Panc1 (cell line): ENCODE measurements around the gene STXBP3. TPM values are rescaled to one million over a fixed set of nuclear protein-coding genes. Genes with fewer than 3 reads are reported as not detected.

Experiments
- ATAC-seq: fragments of 200-7000 bp; cut with Tn5 transposase; 2 replicates; pipeline ENCODE4 v1.9.1; 2020; ENCODE audit warnings: mild to moderate bottlenecking, moderate library complexity
- BruUV-seq: library from RNA; stranded (reverse); fragments of 400-500 nt; replicated peaks from 2 replicates; lab custom pipeline; 2021; lab: Mats Ljungman, UMichigan
- CTCF ChIA-PET: fragments of 300-600 bp; sonication (Branson Sonifier 250); formaldehyde crosslinking; loops from one replicate; lab custom pipeline; 2022; ENCODE audit warnings: antibody characterized with exemption; lab: Charles Lee
- POLR2A ChIA-PET: fragments of 300-600 bp; sonication (Branson Sonifier 250); formaldehyde crosslinking; loops from one replicate; lab custom pipeline; 2022; ENCODE audit warnings: antibody characterized with exemption; lab: Charles Lee
- DNase-seq: peaks from one replicate; pipeline ENCODE4 v3.0.0-alpha.2; 2010; ENCODE audit warnings: low read depth, low spot score
- H3K27ac ChIP-seq: 2 replicates; pipeline ENCODE4 v1.5.1; 2011; ENCODE audit warnings: mild to moderate bottlenecking, low read length, inconsistent platforms
- H3K27me3 ChIP-seq: fragments of 200-500 bp; sonication (Bioruptor generic); 2 replicates; pipeline ENCODE4 v1.6.0; 2014; ENCODE audit warnings: low read length, inconsistent platforms; ENCODE audit not compliant: control insufficient read depth, insufficient read depth
- H3K36me3 ChIP-seq: fragments of 200-500 bp; sonication (Bioruptor generic); 2 replicates; pipeline ENCODE4 v1.5.1; 2014; ENCODE audit warnings: inconsistent platforms, mild to moderate bottlenecking, low read length, moderate library complexity; ENCODE audit not compliant: control insufficient read depth, insufficient read depth
- H3K4me1 ChIP-seq: 2 replicates; pipeline ENCODE4 v1.5.1; 2011; ENCODE audit warnings: inconsistent platforms, mild to moderate bottlenecking, low read length, moderate library complexity; ENCODE audit not compliant: control insufficient read depth, insufficient read depth
- H3K4me3 ChIP-seq, 2 experiments: 2 replicates each; pipeline ENCODE4 v1.5.1; 2011 to 2012; ENCODE audit warnings: low read depth in 2 of 2, low read length in 2 of 2, mild to moderate bottlenecking in 2 of 2, inconsistent platforms in 1 of 2, moderate library complexity in 1 of 2
- H3K9me3 ChIP-seq: fragments of 200-500 bp; sonication (Bioruptor generic); 2 replicates; pipeline ENCODE4 v1.5.1; 2014; ENCODE audit warnings: low read depth, mild to moderate bottlenecking, inconsistent platforms, low read length, moderate library complexity; ENCODE audit not compliant: control insufficient read depth, insufficient read depth
- CTCF ChIP-seq: fragments of 450-650 bp; IDR thresholded peaks from 2 replicates; pipeline ENCODE4 v1.5.1; 2017; ENCODE audit warnings: mild to moderate bottlenecking
- POLR2AphosphoS5 ChIP-seq: IDR thresholded peaks from 2 replicates; pipeline ENCODE4 v1.6.1; 2012; ENCODE audit warnings: mild to moderate bottlenecking, low read depth, low read length, moderate library complexity
- REST ChIP-seq, 2 experiments: IDR thresholded peaks; 2 replicates each; pipeline ENCODE4 v1.6.1; 2011 to 2012; ENCODE audit warnings: low read depth in 2 of 2, control low read depth in 1 of 2, low read length in 1 of 2, mild to moderate bottlenecking in 1 of 2, moderate library complexity in 1 of 2; ENCODE audit not compliant: insufficient read depth in 1 of 2
- SIN3A ChIP-seq: IDR thresholded peaks from 2 replicates; pipeline ENCODE4 v1.6.1; 2012; ENCODE audit warnings: low read depth, mild to moderate bottlenecking, low read length, moderate library complexity, borderline replicate concordance; ENCODE audit not compliant: insufficient read depth
- TCF7L2 ChIP-seq: IDR thresholded peaks from 2 replicates; pipeline ENCODE4 v1.6.1; 2011; ENCODE audit warnings: mild to moderate bottlenecking, low read depth, low read length, inconsistent platforms
- in situ Hi-C: cut with HindIII; loops from 2 replicates; pipeline ENCODE4 v1.10.0; 2016; ENCODE audit warnings: low sequenced_read_pairs, low pct_unique_long_range_greater_than_20kb
- intact Hi-C: fragments of 100-400 bp; cut with micrococcal nuclease; formaldehyde crosslinking; loops from one replicate; pipeline ENCODE4 v1.10.0; 2022; ENCODE audit not compliant: unreplicated experiment
- total RNA-seq: library from RNA; stranded (reverse); gene quantifications from one replicate; pipeline ENCODE4 v1.2.1, GENCODE V29; 2021; ENCODE audit not compliant: unreplicated experiment

Gene STXBP3
- total RNA-seq, 1 experiment from 2014 or later, result 27.7 TPM

DNA sequence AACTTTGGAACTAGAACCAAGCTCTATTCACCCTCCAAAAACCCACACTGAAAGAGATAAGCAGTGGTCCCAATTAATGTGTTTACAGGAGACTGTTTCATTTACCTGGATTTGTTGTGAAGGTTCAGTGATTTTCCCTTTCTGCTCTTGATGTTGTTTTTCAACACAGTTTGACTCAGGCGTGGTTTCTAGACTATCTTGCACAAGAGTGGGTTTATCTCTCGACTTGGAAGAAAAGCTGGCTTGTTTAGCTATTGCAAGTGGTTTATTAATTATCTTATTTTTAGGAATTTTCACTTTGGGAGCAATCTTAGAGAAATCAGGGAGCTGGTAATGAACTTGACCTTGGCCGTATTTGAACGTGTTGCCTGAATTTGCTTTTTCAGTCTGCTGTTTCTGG is 105.1 kb downstream of the STXBP3 start:
- in situ Hi-C loops, result no loop called here
- Histone ChIP-seq H3K36me3 (no peaks in the 10 kb centered on the region), H3K27ac (no peak overlapping the region), H3K4me1 (no peaks in the 10 kb centered on the region), H3K9me3 (no peaks in the 10 kb centered on the region), H3K4me3 (no peak overlapping the region), H3K27me3 (no peaks in the 10 kb centered on the region)
- TF ChIP-seq CTCF (no peak), REST (IDR thresholded peaks at IDR 0.05; ENCODE audit: insufficient read depth in 1 of 2, low read depth in 2 of 2, low read length in 1 of 2) (no peak), TCF7L2 (no peak), POLR2AphosphoS5 (no peak), SIN3A (no peak)
- intact Hi-C loops, result no loop called here
- ChIA-PET POLR2A (interaction anchor here (0.9 kb wide), 1 partner anchor 23 kb away, joined by 3 read pairs; no protein-coding TSS in a partner anchor), CTCF (no interaction called here)
- ATAC-seq (no peak), DNase-seq (no peak)
- BruUV-seq, result no TSS peak

GRCh38 chr1:108852221-108852975 is 105.9 kb downstream of the STXBP3 start:
- ATAC-seq (no peak), DNase-seq (no peak)
- Histone ChIP-seq H3K4me1 (no peaks in the 10 kb centered on the region), H3K27ac (no peak overlapping the region), H3K9me3 (no peaks in the 10 kb centered on the region), H3K36me3 (no peaks in the 10 kb centered on the region), H3K4me3 (no peak overlapping the region), H3K27me3 (no peaks in the 10 kb centered on the region)
- TF ChIP-seq REST (IDR thresholded peaks at IDR 0.05; ENCODE audit: insufficient read depth in 1 of 2, low read depth in 2 of 2, low read length in 1 of 2), result no peak
- no peak for TF ChIP-seq SIN3A
- TF ChIP-seq CTCF, result no peak
- no peak for TF ChIP-seq POLR2AphosphoS5
- no peak for TF ChIP-seq TCF7L2
- in situ Hi-C loops, result no loop called here
- POLR2A ChIA-PET, result interaction anchor here (0.9 kb wide), 1 partner anchor 23 kb away, joined by 3 read pairs; no protein-coding TSS in a partner anchor
- CTCF ChIA-PET, result no interaction called here
- intact Hi-C loops, result no loop called here
- no TSS peak for BruUV-seq
